Amygdala (tissue), 56 donors: ENCODE measurements around the gene OLFML2B.
A peak's percentile ranks its signal among the peaks of the same experiment; 100 is the strongest.

Experiments
- DNase-seq, 56 donors: peaks; one replicate each; lab custom pipeline; 2025; lab: John Stamatoyannopoulos, UW

Gene OLFML2B

DNA sequence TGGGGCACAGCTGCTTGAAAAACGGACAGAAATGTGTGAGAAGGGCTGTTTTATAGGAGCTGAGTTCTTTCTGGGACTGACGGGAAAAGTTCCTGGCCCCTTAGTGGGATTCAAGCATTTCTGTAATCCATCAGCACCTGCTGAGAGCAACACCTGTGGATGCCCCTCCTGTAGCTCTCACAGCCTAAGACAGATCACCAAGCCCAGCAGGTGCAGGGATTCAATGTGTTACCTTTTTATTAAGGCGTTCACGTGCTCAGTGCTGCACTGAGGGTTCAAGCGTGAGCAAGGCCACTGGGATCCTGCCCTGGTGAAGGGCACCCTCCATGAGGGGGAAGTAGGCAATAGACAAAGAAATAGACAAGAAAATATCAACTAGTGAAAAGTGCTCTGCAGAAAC lies 14.9 kb downstream of the OLFML2B start:
- no peak for DNase-seq

DNA sequence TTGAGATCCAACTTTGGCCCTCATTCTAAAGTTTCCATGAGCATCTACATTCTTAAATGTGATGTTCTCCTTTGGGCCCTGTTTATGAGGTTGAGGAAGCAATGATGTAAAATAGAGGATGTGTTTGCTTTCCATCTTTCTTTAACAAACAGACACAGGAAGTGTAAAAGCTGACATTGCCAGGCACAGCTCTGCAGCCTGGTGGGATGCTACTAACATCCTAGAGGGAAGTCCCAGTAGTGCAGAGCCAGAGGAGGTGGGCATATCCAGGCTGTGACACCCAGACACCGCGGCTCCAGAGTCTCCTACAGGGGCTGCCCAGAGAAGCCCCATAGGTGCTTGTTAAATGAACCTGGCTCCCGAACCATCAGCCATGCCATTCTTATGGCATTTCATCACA lies 16.2 kb downstream of the OLFML2B start:
- DNase-seq, result no peak

DNA sequence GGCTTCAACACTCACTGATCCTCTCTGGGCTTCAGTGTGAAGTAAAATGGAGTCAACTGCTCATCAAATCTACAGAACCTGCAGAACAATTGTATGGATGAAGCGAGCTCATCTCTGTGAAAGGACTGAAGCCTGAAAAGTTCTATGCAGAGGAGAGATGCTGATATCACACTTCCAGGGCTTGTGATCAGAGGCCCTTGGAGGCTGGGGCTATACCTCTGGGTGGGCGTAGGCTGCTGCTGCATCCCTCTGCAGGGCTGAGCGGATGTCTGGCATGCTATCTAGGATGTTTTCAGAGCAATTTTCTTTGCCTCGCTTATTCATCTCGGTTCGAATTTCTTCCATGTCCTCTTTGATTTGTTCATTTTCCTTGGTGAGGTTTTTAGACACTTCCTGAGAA lies 17.6 kb downstream of the OLFML2B start:
- DNase-seq, result no peak

DNA sequence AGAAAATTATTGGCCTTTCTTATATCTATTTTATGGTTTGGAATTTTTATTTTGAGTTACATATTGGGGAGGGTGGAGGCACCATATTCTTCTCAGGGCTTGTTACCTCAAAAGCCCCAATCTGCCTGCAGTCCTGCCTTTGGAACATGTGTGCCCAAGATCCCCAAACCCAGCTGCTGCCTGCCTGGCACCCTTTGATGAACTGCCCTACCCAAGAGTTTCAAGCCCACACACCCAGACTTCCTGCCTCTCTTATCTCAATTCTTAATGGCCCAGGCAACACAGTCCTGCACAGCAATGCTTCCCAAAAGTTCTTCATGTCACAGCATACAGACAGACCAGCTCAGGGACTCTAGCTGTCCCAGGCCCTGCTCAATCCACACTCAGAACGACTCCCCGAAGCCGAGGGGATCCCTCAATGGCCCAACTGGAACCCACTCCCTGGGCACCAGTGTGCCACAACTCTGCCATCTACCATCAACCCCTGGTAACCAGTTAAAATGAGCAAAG lies 19.2 kb downstream of the OLFML2B start:
- DNase-seq, result no peak

DNA sequence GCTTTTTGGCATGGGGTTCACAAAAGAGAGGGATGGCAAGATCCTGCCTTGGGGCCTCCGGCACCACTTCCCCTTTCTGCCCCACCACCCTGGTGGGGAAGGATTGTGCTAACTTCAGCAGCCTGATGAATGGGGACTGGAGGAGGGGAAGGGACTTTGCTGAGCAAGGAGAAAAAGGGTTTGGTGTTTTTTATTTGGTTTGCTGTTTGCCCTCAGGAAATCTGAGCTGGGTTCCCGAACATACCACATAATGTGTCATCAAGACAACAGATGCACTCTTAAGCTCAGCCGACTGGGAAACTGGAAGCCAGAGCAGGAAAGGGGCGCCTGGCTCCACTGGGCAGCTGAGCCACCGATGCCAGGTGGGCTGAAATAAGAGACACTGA lies 19.8 kb downstream of the OLFML2B start:
- peak in 10 of 56 donors; percentile 10 to 42 (median 23) for DNase-seq

DNA sequence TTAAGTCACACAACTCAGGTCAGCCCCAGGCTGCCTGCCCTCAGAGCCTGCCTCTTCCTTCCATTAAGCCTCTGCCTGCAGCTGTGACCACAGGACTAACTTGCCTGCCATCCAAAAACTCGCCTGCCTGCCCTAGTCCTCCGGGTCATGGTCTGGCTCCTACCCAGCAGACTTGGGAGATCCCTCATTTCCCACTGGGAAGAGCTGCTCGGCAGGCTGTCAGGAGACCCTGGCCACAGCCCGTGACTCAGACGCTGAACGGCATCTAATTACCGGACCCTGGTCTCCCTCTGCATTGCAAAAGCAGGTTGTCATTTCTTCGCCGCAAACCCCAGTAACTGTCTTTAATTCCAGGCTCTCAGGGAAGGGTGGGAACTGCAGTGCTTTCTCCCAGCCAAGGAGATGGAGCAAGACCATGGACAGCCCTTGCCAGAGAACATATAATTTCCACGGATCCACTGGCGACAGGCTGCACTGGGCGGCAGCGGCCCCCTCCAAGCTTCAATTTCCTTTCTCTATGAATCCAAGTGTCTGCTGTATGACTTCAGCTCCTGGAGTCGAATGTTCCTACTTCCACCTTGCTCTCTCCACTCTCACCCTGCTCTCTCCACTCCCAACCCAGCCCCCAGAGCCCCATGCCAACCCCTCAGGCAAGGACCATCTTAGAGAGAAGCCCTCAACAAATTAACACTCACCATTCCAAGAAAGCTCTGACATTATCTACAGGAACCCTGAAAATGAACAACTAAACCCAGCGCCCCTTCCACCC lies 20.4 kb downstream of the OLFML2B start:
- DNase-seq, result no peak

DNA sequence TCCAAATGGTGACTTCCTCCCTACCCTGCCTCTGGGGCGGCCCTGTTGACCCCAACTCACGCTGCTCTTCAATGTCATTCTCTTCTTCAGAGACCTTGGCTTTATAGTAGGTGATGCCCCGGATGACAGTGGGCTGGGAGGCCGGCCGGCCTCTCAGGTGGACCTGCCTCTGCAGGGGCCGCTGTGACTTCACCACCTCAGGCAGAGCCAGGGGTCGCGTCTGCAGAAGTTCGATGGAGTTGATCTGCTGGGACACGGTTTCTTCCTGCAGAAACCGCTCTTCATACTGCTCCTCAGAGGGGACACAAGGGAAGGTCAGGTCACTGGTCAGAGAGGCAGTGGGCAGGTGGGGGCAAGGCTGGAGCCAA lies 23.6 kb downstream of the OLFML2B start:
- no peak for DNase-seq

DNA sequence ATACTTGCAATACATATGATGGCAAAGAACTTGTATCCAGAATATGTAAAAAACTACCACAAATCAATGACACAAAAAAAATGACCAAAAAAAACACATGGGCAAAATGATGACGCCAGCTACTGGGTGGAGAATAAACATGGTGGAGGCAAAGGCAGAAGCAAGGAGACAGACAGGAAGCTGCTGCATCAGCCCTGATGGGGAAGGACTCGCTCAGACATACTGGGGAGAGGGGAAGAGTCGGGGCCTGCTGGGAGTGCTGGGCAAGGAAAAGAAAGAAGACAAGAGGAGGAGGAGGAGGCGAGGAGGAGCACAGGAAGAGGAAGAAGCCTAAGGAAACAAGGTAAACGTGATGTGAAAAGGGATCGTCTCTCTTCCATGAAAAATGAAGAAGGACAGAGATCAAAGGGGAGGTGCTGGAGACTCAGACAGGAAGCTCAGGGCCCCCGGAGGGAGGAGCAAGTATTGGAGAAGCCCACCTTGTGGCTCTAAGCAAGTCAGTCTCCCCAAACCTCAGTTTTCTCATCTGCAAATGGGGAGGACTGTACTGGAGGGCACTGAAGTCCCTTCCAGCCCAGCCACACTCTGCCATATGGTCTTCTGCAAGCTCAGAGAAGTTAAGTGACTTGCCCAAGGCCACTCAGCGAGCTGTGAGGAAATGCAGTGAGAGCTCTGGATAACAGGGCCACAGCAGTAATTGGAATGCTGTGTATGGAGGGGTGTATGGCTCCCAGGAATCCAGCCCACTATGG lies 24.2 kb downstream of the OLFML2B start:
- DNase-seq, result no peak

DNA sequence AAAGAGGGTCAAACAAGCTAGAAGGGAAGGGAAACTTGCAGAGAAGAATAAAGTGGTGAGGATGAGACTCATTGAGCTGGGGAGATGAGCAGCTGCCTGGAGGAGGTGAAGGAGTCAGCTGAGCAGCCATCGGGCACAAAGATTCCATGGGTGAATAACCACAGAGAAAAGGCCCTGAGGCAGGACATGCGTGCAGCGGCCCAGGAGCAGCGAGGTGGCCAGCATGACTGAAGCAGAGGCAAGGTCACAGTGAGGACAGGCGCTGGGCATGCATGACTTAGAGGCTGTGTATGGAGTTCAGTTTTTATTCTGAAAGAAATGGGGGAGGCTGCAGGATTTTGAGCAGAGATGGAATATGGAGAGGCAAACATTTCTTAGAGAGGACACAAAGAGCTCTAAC lies 24.9 kb downstream of the OLFML2B start:
- no peak for DNase-seq

DNA sequence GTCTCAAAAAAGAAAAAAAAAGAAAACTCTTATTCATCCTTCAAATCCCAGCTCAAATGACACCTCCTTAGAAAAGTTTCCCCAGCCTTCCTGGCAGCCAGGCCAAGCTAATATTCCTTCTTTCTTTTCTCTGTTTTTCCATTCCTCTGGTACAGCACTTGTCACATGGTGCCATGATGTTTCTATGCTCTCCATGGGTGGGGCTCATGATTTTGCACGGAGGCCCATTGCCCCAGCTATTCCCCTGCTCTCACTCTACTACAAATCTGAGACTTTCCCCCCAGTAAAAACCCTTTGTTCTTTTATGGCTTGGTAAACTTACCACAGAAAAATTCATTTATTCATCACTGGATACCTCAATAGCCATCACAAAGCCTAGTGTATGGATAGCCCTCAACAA lies 26.5 kb downstream of the OLFML2B start:
- no peak for DNase-seq

DNA sequence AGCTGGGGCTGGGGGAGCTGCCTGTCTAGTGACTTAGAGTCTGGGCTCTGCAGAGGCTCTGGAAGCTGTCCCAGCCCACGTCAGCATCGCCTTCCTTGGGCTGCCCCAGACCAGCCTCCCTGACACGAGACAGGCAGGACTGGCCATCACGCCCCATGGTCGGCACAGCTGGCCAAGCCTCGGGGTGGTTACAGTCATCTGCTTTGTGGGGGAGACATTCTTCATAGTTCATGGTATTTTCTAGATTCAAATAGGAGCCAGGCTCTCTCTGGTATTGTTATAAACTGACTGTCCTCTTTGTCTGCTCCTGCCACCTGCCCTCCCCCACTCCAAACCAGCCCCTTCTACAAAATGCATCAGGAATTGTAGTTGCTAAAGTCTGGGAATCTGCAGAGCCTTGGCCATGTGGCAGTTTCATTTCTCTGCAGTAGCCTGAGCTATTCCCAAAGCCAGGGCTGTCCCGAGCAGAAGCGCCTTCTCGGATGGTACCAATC lies 29.4 kb downstream of the OLFML2B start:
- DNase-seq, result peak in 46 of 56 donors; percentile 12 to 82 (median 56)

DNA sequence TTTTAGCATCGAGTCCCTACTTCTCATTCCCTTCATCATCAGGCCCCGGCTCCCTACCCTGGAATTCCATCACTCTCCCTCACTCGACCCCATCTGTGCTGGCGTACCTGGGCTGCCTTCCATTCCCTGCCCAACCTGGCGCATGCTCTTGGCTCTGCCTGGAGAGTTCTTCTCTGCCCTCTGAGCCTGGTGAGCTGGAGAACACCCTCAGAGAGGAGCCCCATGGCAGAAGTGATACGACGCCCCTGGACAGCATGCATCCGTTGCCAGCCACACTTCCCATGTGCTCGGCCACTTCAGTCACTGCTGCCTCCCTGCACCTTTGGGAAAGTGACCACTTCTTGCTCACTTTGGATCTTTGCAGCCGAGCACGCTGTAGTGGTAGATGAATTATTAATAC lies 30.1 kb downstream of the OLFML2B start:
- no peak for DNase-seq

DNA sequence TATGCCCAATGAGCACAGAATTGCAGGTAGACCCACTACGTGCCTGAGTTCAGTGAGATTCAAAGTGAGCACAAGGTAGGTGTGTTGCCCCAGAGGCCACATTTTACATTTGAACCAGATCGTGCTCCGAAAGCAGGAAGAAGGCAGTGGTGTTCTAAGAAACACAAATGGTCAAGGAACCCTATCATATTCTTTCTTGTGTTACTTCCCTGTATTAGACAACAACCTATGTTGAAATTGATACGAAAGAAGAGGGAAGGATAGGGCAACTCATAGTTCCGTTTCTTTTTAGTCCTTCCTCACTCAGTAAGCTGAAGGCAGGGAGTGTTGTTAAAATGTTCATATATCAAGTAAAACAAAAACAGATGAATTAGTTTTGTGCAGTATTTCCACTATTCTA lies 33.9 kb downstream of the OLFML2B start:
- DNase-seq, result no peak

DNA sequence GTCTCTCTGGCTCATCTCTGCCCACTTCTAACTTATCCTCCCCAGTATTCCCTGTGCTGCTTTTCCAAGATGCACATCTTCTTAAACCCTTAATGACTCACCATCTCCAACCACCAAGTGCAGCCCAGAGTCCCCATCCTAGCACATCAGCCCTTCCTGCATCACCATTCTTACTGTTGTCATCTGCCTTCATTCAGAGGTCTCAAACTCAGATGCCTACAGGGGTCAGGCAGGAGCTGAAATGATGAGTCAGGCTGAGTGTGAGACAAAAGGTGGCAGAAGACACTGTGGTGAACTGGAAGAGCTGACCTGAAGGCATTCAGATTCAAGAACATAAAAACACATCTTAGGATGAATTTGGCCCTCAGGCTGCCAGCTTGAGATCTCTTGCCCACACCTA lies 34.6 kb downstream of the OLFML2B start:
- no peak for DNase-seq

DNA sequence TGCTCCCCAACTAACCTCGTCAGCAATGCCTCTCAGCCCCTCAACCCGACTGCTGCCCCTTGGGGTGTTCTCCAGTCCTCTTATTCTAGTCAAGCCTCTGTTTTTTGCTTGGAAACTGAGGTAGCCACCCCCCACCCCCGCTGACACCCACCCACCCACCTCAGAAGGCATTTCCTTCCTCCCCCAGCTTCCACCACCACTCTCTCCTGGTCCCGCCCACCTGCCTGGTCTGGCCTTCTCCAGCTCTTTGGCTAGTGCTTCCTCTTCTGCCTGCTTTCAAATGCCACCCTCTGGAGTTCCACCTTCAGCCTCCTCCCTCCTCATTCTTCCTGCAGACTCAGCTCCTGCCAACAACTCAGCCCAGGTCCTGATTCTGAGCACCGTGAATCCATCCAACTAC lies 35.3 kb downstream of the OLFML2B start:
- DNase-seq, result peak in 1 of 56 donors; percentile 11

DNA sequence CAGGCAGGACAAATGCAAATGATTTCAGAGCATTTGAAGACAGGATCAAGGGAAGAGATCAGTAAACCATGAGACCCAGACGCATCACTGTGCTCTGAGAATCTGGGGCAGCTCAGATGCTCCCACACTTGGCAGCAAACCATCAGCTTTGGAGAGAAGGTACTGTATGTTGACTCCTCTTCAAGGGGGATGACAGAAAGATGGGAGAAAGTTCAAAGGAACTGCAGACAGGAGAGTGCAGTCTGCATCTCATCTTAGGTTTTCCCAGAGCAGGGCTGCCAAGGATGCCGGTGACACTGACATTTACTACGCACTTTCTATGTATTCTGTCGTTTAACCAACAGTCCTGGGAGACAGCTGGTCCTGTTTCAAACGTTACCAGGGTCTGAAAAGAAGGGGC lies 35.8 kb downstream of the OLFML2B start:
- DNase-seq, result no peak

DNA sequence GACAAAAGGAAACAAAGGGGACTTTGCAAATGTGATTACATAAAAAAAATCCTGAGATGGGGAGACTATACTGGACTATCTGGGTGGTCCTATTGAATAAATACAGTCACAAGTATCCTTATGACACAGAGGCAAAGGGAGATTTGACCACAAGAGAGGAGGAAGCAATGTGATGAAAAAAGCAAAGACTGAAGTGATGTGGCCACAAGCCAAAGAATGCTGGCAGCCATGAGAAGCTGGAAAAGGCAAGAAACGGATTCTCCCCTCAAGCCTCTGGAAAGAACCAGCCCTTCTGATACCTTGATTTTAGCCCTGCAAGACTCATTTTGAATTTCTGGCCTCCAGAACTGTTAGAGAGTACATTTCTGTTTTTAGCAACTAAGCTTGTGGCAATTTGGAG lies 36.4 kb downstream of the OLFML2B start:
- no peak for DNase-seq

DNA sequence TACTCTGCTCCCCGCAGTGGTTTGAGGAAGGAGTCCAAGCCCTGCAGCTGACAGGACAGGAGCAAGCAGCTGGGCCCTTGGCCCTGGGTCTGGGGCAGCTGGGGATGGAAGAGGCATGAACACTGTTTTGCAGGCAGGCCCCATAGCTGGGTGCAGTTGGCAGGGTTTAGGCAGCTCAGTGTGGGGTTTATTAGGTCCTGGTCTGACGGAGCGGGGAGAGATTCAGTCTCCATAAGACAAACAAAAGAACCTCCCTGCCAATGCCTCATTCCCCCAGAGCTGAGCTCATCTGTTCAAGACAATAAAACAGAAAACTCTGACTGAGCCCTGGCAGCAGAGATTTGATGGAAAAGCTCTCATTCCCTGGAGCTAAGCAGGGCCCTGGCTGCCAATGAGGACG lies 37.3 kb downstream of the OLFML2B start:
- peak in 33 of 56 donors; percentile 9 to 76 (median 36) for DNase-seq

DNA sequence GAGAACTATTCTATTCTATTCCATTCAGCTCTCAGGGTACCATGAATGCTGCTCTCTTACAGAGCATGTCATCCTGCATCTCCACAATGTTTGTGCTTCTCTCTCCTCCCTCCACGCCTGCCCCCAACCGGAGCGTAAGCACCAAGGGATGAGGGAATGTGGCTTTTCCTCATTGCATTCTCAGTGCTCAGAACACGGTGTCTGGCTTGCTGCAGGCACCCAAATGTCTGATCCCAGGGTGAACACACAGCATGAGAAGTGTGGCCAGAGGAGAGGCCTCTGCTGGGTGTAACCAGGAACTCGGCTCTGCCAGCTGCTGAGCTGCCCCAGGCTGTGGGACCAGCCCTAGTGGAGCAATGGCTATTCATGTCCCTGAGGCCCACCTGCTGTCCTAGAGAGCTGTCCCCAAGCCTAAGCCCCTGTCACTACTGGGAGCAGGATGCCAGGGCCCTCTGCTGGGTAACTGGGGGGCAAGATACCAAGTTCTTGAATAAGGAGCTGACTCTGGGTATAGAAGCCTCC lies 38.3 kb downstream of the OLFML2B start:
- DNase-seq, result no peak

DNA sequence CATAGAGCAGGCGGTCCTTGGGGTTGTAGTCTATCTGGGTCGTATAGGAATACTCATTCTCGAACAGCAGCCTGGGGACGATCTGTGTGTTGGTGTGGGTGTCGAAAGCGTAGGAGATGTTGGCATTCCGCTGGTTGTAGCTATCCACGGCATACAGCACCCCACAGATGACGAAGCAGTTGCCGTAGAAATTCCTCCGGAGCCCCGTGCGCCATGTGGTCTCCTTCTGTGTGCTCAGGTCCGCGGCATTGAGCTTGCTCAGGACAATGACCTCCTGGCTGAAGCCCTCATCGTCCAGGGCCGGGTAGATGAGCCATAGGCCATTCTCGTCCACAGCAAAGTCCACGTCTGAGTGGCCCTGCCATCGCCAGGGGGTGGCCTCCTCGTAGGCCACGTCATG lies 39.9 kb downstream of the OLFML2B start:
- DNase-seq, result no peak

DNA sequence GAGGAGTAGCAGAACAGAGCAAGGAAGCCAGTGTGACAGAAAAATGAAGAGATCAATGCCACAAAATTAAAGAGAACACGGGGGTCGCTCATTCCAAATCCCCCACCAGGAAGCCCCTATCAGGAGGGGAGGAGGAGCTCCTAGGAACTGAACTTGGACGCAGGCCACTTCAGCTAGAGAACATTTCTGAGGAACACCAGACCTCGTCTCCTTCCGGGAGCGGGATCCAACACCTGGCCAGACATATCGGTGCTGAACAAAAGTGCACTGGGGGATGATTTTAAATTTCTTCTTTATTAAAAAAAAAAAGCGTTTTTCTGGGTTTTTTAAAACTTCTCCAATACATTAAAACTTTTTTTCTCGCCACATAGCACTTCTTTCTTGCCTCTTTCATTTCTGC lies 40.8 kb downstream of the OLFML2B start:
- no peak for DNase-seq

DNA sequence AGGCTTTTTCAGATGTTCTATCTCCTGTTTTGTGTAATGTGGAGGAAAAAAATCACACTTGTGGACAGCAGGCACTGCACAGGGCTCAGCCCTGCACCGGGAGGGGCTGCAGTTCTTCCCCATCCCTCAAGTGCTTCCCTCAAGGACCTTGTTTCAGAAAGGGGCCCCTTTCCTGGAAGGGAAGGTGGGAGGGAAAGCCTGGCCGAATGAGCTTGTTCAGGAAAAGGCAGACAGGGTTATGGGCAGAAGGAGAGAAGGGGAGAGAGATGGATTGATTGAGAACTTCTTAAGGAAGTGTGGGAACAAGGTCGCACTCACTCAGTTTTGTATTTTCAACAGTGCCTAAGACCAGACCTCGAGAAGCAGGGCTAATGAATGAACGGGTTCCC lies 41.2 kb downstream of the OLFML2B start:
- no peak for DNase-seq
